GM12878 (cell line): Measurements from ENCODE around the gene FBF1. TPM values are rescaled to one million over a fixed set of nuclear protein-coding genes. Genes with fewer than 3 reads are reported as not detected.

ENCODE experiments used
- ATAC-seq: fragments of 200-7000 bp; cut with Tn5 transposase; 3 replicates; pipeline ENCODE4 v1.9.1; 2020; ENCODE audit warnings: mild to moderate bottlenecking, moderate library complexity
- BruUV-seq: library from RNA; stranded (reverse); fragments of 400-500 nt; replicated peaks from 2 replicates; lab custom pipeline; 2021; lab: Mats Ljungman, UMichigan
- CTCF ChIA-PET: fragments of 300-600 bp; sonication (Branson Sonifier 250); formaldehyde crosslinking; extraction: SDS; loops from one replicate; lab custom pipeline; 2021; ENCODE audit warnings: inconsistent platforms; lab: Yijun Ruan, JAX
- POLR2A ChIA-PET: fragments of 350-600 bp; formaldehyde crosslinking; extraction: SDS; loops from one replicate; lab custom pipeline; 2021; ENCODE audit warnings: inconsistent platforms; lab: Charles Lee
- RAD21 ChIA-PET: fragments of 300-600 bp; sonication (Branson Sonifier 250); formaldehyde crosslinking; loops from one replicate; lab custom pipeline; 2023; ENCODE audit warnings: antibody characterized with exemption; ENCODE audit not compliant: unreplicated experiment; lab: Charles Lee
- SMC1A ChIA-PET: fragments of 300-600 bp; sonication (Branson Sonifier 250); formaldehyde crosslinking; loops from one replicate; lab custom pipeline; 2023; ENCODE audit not compliant: unreplicated experiment, uncharacterized antibody; lab: Charles Lee
- DNase-seq: peaks from one replicate; pipeline ENCODE4 v3.0.0-alpha.2; 2011; ENCODE audit warnings: low read depth, low spot score
- FAIRE-seq: peaks from 3 replicates; lab custom pipeline; 2011; peaks lifted over from hg19 to GRCh38; lab: Jason Lieb, UNC
- H2AFZ ChIP-seq: 2 replicates; pipeline ENCODE4 v1.6.0; 2011; ENCODE audit warnings: low read depth, low read length, control low read depth; ENCODE audit not compliant: control insufficient read depth
- H3K27ac ChIP-seq: 2 replicates; pipeline ENCODE4 v1.5.1; 2011; ENCODE audit warnings: control low read depth; ENCODE audit not compliant: control insufficient read depth, insufficient read depth
- H3K27me3 ChIP-seq, 2 experiments: replicated peaks in 1 of 2; 2 replicates each; pipeline versions ENCODE4 v1.6.0 to v1.6.1; 2011; ENCODE audit warnings: low read length in 1 of 2; ENCODE audit not compliant: control insufficient read depth in 2 of 2, insufficient read depth in 2 of 2
- H3K36me3 ChIP-seq, 2 experiments: 2 replicates each; pipeline ENCODE4 v1.5.1; 2011; ENCODE audit warnings: low read length in 1 of 2; ENCODE audit not compliant: control insufficient read depth in 2 of 2, insufficient read depth in 2 of 2
- H3K4me1 ChIP-seq: 2 replicates; pipeline ENCODE4 v1.6.1; 2011; ENCODE audit warnings: mild to moderate bottlenecking, low read length, moderate library complexity, mixed read lengths; ENCODE audit not compliant: control insufficient read depth, insufficient read depth
- H3K4me2 ChIP-seq: 2 replicates; pipeline ENCODE4 v1.6.0; 2011; ENCODE audit warnings: control low read depth; ENCODE audit not compliant: control insufficient read depth, insufficient read depth
- H3K4me3 ChIP-seq: fragments of 200-600 bp; sonication (generic); 2 replicates; pipeline ENCODE4 v1.5.1; 2016
- H3K79me2 ChIP-seq: 2 replicates; pipeline ENCODE4 v1.6.0; 2011; ENCODE audit warnings: low read length; ENCODE audit not compliant: control insufficient read depth, insufficient read depth
- H3K9ac ChIP-seq: 2 replicates; pipeline ENCODE4 v1.8.0; 2011; ENCODE audit warnings: low read length, control low read depth, mixed read lengths; ENCODE audit not compliant: control insufficient read depth, insufficient read depth
- H3K9me3 ChIP-seq: replicated peaks from 3 replicates; pipeline ENCODE4 v1.5.1; 2011; ENCODE audit warnings: mild to moderate bottlenecking, low read length; ENCODE audit not compliant: control insufficient read depth, insufficient read depth
- H4K20me1 ChIP-seq: 2 replicates; pipeline ENCODE4 v1.6.0; 2011; ENCODE audit not compliant: control insufficient read depth, insufficient read depth
- BCL3 ChIP-seq: IDR thresholded peaks from 2 replicates; pipeline ENCODE4 v1.6.1; 2011; ENCODE audit warnings: borderline replicate concordance, low read depth, mild to moderate bottlenecking, moderate library complexity, low read length; ENCODE audit not compliant: insufficient read depth, poor library complexity, severe bottlenecking
- CEBPZ ChIP-seq: fragments of 150-350 bp; IDR thresholded peaks from 2 replicates; pipeline ENCODE4 v1.6.1; 2016; ENCODE audit warnings: low read depth, low read length
- FOXM1 ChIP-seq: IDR thresholded peaks from 2 replicates; pipeline ENCODE4 v1.6.1; 2012; ENCODE audit warnings: low read depth, mild to moderate bottlenecking, inconsistent platforms, low read length, moderate library complexity
- JUNB ChIP-seq: IDR thresholded peaks from 2 replicates; pipeline ENCODE4 v1.6.1; 2016; ENCODE audit warnings: antibody characterized with exemption, mild to moderate bottlenecking
- MTA3 ChIP-seq: IDR thresholded peaks from 2 replicates; pipeline ENCODE4 v1.6.1; 2012; ENCODE audit warnings: low read length, inconsistent platforms, borderline replicate concordance
- NFYB ChIP-seq: IDR thresholded peaks from 2 replicates; pipeline ENCODE4 v1.6.1; 2011; ENCODE audit warnings: low read depth, mild to moderate bottlenecking, low read length, improper control_type of control experiment, moderate library complexity; ENCODE audit not compliant: insufficient read depth
- POLR2A ChIP-seq: IDR thresholded peaks from 2 replicates; pipeline ENCODE4 v1.6.1; 2011; ENCODE audit warnings: low read depth, mild to moderate bottlenecking, low read length
- RB1 ChIP-seq: fragments of 450-650 bp; formaldehyde crosslinking; IDR thresholded peaks from 2 replicates; pipeline ENCODE4 v1.6.1; 2017; ENCODE audit warnings: mild to moderate bottlenecking, borderline replicate concordance
- RBBP5 ChIP-seq: fragments of 200-600 bp; sonication (generic); conservative IDR thresholded peaks from 2 replicates; pipeline ENCODE4 v1.6.1; 2016
- RELA ChIP-seq: fragments of 450-650 bp; IDR thresholded peaks from 2 replicates; pipeline ENCODE4 v1.8.0; 2014; ENCODE audit warnings: borderline replicate concordance; ENCODE audit not compliant: partially characterized antibody
- SMAD1 ChIP-seq: fragments of 450-650 bp; IDR thresholded peaks from 2 replicates; pipeline ENCODE4 v1.6.1; 2018; ENCODE audit warnings: mild to moderate bottlenecking, low read depth; ENCODE audit not compliant: partially characterized antibody
- SREBF1 ChIP-seq: IDR thresholded peaks from 2 replicates; pipeline ENCODE4 v1.6.1; 2012; ENCODE audit warnings: mild to moderate bottlenecking, low read length
- SUZ12 ChIP-seq: fragments of 200-600 bp; sonication (generic); IDR thresholded peaks from one replicate; pipeline ENCODE4 v1.6.1; 2018; ENCODE audit warnings: antibody characterized with exemption, mild to moderate bottlenecking; ENCODE audit not compliant: unreplicated experiment
- YY1 ChIP-seq: IDR thresholded peaks from 2 replicates; pipeline ENCODE4 v1.6.1; 2011; ENCODE audit warnings: low read depth, mild to moderate bottlenecking, low read length
- WGBS: methylation state at CpG from one replicate; pipeline ENCODE4 v1.1.6; 2016; ENCODE audit warnings: low lambda C conversion rate; ENCODE audit not compliant: insufficient replicate concordance, insufficient coverage; ENCODE audit errors: missing lambda C conversion rate; 5-methylcytosine and 5-hydroxymethylcytosine counted together
- in situ Hi-C: fragments of 300-500 bp; cut with MboI; formaldehyde crosslinking; loops from 9 replicates; pipeline ENCODE4 v1.14.3; 2018; ENCODE audit warnings: mixed read lengths
- intact Hi-C: fragments of 100-400 bp; cut with micrococcal nuclease; formaldehyde crosslinking; loops from one replicate; pipeline ENCODE4 v1.14.2; 2022; ENCODE audit not compliant: unreplicated experiment
- polyA plus RNA-seq, 11 experiments: library from polyadenylated mRNA; depleted of rRNA in 4 of 11; unstranded in 6 of 11; stranded (reverse) in 5 of 11; fragments of >200 nt; fragmentation: Nextera tagmentation in 4 of 11; fragmentation: Illumina TruSeq in 1 of 11; extraction: Ambion mirVana in 4 of 11; extraction: Trizol in 1 of 11; gene quantifications; 1 replicate in 1 of 11; 2 replicates in 10 of 11; pipeline versions ENCODE4 v1.2.1 to v1.2.3, GENCODE V29; 2011 to 2016; ENCODE audit warnings: inconsistent platforms in 2 of 11, missing spikeins in 2 of 11, low read depth in 1 of 11
- total RNA-seq, 4 experiments: library from RNA; depleted of rRNA in 3 of 4; stranded (reverse); fragments of >200 nt in 3 of 4; fragmentation: Illumina TruSeq in 1 of 4; extraction: Trizol in 1 of 4; gene quantifications; 2 replicates each; pipeline versions ENCODE4 v1.2.1 to v1.2.3, GENCODE V29; 2013 to 2021
- TF ChIP-seq, protein P1 (sequence below): fragments of 450-650 bp; formaldehyde crosslinking; IDR thresholded peaks from 2 replicates; pipeline ENCODE4 v1.5.0; 2022; ENCODE audit warnings: mild to moderate bottlenecking, missing genetic modification characterization

The FBF1 gene
- total and polyA plus RNA-seq, 10 of the 15 experiments (the other 5 are each of a cell fraction or from before 2014, with no cell fraction given) = 0.29 to 15.0 (median 7.0) TPM

DNA sequence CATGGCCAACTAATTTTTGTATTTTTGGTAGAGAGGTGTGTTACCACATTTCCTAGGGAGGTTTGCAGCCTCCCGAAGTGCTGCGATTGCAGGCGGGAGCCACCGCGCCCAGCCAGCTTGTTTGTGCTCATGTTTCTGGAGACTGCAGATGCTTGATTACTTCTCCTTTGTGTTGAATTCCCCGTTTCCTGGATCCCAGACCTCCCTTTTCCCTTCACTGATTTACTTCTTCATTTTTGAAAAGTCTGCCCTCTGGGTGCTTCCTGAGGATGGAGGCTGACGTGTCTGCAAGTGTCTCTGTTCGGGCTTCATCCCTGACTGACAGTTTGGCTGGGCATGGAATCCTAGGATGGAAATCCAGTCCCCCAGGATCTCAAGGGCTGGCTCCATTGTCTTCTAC is 55.4 kb downstream of the FBF1 start (continued):
- TF ChIP-seq BCL3 = no peak
- no peak for TF ChIP-seq NFYB
- TF ChIP-seq FOXM1 = no peak

- ChIA-PET CTCF (interaction anchor here (0.8 to 1.7 kb wide), 3 partner anchors 21 to 118 kb away, joined by 3 to 5 read pairs (median 5); partner anchors contain the start of genes CDK3 and MRPL38), RAD21 (interaction anchor here (0.6 to 0.7 kb wide), 2 partner anchors 27 to 99 kb away, joined by 3 read pairs; partner anchors contain the start of gene WBP2), POLR2A (interaction anchor here (0.7 to 3.2 kb wide), 2 partner anchors 15 to 27 kb away, joined by 5 to 9 read pairs; partner anchors contain the start of genes TRIM65 and WBP2), SMC1A (no interaction called here)
- FAIRE-seq = no peak
- Histone ChIP-seq H2AFZ (no peak overlapping the region), H3K9me3 (no peaks in the 10 kb centered on the region), H4K20me1 (no peaks in the 10 kb centered on the region), H3K4me3 (no peak overlapping the region), H3K4me2 (no peak overlapping the region), H3K36me3 (no peaks in the 10 kb centered on the region), H3K27me3 (peaks cover 2% of the 10 kb centered on the region in 2 experiments), H3K79me2 (no peaks in the 10 kb centered on the region), H3K9ac (no peak overlapping the region), H3K4me1 (peaks cover 14% of the 10 kb centered on the region), H3K27ac (no peak overlapping the region)
- intact Hi-C loops = no loop called here
- no peak for ATAC-seq
- BruUV-seq = no TSS peak
- 63% methylated on average over 15 of the region's 15 CpGs for WGBS
- no peak for DNase-seq
- in situ Hi-C loops = no loop called here
- TF ChIP-seq, protein P1, sequence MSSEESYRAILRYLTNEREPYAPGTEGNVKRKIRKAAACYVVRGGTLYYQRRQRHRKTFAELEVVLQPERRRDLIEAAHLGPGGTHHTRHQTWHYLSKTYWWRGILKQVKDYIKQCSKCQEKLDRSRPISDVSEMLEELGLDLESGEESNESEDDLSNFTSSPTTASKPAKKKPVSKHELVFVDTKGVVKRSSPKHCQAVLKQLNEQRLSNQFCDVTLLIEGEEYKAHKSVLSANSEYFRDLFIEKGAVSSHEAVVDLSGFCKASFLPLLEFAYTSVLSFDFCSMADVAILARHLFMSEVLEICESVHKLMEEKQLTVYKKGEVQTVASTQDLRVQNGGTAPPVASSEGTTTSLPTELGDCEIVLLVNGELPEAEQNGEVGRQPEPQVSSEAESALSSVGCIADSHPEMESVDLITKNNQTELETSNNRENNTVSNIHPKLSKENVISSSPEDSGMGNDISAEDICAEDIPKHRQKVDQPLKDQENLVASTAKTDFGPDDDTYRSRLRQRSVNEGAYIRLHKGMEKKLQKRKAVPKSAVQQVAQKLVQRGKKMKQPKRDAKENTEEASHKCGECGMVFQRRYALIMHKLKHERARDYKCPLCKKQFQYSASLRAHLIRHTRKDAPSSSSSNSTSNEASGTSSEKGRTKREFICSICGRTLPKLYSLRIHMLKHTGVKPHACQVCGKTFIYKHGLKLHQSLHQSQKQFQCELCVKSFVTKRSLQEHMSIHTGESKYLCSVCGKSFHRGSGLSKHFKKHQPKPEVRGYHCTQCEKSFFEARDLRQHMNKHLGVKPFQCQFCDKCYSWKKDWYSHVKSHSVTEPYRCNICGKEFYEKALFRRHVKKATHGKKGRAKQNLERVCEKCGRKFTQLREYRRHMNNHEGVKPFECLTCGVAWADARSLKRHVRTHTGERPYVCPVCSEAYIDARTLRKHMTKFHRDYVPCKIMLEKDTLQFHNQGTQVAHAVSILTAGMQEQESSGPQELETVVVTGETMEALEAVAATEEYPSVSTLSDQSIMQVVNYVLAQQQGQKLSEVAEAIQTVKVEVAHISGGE (CRISPR knock-in tag) = no peak
- no peak for TF ChIP-seq MTA3
- TF ChIP-seq POLR2A = no peak
- no peak for TF ChIP-seq RB1
- TF ChIP-seq RELA = no peak
- no peak for TF ChIP-seq SUZ12
- TF ChIP-seq SREBF1 = no peak
- no peak for TF ChIP-seq YY1
- no peak for TF ChIP-seq RBBP5
- no peak for TF ChIP-seq SMAD1
- no peak for TF ChIP-seq CEBPZ
- TF ChIP-seq JUNB = no peak
Measured at GRCh38 chr17:75881678-75882454, 59.0 kb downstream of the FBF1 start.
